ENCODE measurements around the gene SLC38A3.

SLC38A3 gene

GRCh38 chr3:50165910-50166538 is 39.0 kb upstream of the SLC38A3 start:
- peak overlapping the region; percentile 60 for H3K27ac ChIP-seq
- no peak for TF ChIP-seq CTCF (IDR thresholded peaks at IDR 0.05)
- no peak overlapping the region for H2AFZ ChIP-seq
- no peak overlapping the region for H3K9ac ChIP-seq
- no peak overlapping the region for H3K4me3 ChIP-seq (ENCODE audit: low read depth, low read length)
- H3K36me3 ChIP-seq (ENCODE audit: control insufficient read depth, insufficient read depth, low read length): no peaks in the 10 kb centered on the region
- H3K9me3 ChIP-seq (ENCODE audit: control insufficient read depth, low read length): no peaks in the 10 kb centered on the region
- no peaks in the 10 kb centered on the region for H3K4me1 ChIP-seq
- H3K79me2 ChIP-seq: no peaks in the 10 kb centered on the region
- no peaks in the 10 kb centered on the region for H3K27me3 ChIP-seq (ENCODE audit: control insufficient read depth, insufficient read depth, low read length)
- H3K4me2 ChIP-seq (ENCODE audit: low read length): no peak overlapping the region

- Histone ChIP-seq H3K4me1 (no peaks in the 10 kb centered on the region), H3K9me3 (ENCODE audit: control insufficient read depth, low read length) (no peaks in the 10 kb centered on the region), H3K4me2 (ENCODE audit: low read length) (no peak overlapping the region), H3K27me3 (ENCODE audit: control insufficient read depth, insufficient read depth, low read length) (no peaks in the 10 kb centered on the region), H3K9ac (no peak overlapping the region), H3K27ac (peak overlapping the region; percentile 60), H3K4me3 (ENCODE audit: low read depth, low read length) (no peak overlapping the region), H2AFZ (no peak overlapping the region), H3K79me2 (no peaks in the 10 kb centered on the region), H3K36me3 (ENCODE audit: control insufficient read depth, insufficient read depth, low read length) (no peaks in the 10 kb centered on the region)
- TF ChIP-seq CTCF (IDR thresholded peaks at IDR 0.05): no peak
Observed at GRCh38 chr3:50166620-50167019, 38.5 kb upstream of the SLC38A3 start.

- Histone ChIP-seq H3K36me3 (ENCODE audit: control insufficient read depth, insufficient read depth, low read length) (no peaks in the 10 kb centered on the region), H3K27ac (peak overlapping the region; percentile 74), H3K4me1 (peaks cover 5% of the 10 kb centered on the region), H2AFZ (no peak overlapping the region), H3K79me2 (no peaks in the 10 kb centered on the region), H3K27me3 (ENCODE audit: control insufficient read depth, insufficient read depth, low read length) (no peaks in the 10 kb centered on the region), H3K9me3 (ENCODE audit: control insufficient read depth, low read length) (no peaks in the 10 kb centered on the region), H3K4me2 (ENCODE audit: low read length) (no peak overlapping the region), H3K9ac (no peak overlapping the region), H3K4me3 (ENCODE audit: low read depth, low read length) (no peak overlapping the region)
- no peak for TF ChIP-seq CTCF (IDR thresholded peaks at IDR 0.05)
Observed at GRCh38 chr3:50167069-50167840, 37.8 kb upstream of the SLC38A3 start.

GRCh38 chr3:50167841-50168209 is 37.2 kb upstream of the SLC38A3 start:
- no peaks in the 10 kb centered on the region for H3K27me3 ChIP-seq (ENCODE audit: control insufficient read depth, insufficient read depth, low read length)
- H3K36me3 ChIP-seq (ENCODE audit: control insufficient read depth, insufficient read depth, low read length): no peaks in the 10 kb centered on the region
- peak overlapping the region; percentile 74 for H3K27ac ChIP-seq
- H3K79me2 ChIP-seq: no peaks in the 10 kb centered on the region
- no peak overlapping the region for H3K4me3 ChIP-seq (ENCODE audit: low read depth, low read length)
- TF ChIP-seq CTCF (IDR thresholded peaks at IDR 0.05): no peak
- H3K4me1 ChIP-seq: peaks cover 10% of the 10 kb centered on the region
- H2AFZ ChIP-seq: no peak overlapping the region
- no peaks in the 10 kb centered on the region for H3K9me3 ChIP-seq (ENCODE audit: control insufficient read depth, low read length)
- H3K9ac ChIP-seq: no peak overlapping the region
- no peak overlapping the region for H3K4me2 ChIP-seq (ENCODE audit: low read length)
